ENCODE data around the gene PRSS21. TPM values are rescaled to one million over a fixed set of nuclear protein-coding genes. Genes with fewer than 3 reads are reported as not detected.

Gene PRSS21
- total and polyA plus RNA-seq, 10 of the 15 experiments (the other 5 are each of a cell fraction or from before 2014, with no cell fraction given): 5.3 to 73.4 (median 40.1) TPM; not detected in 1

GRCh38 chr16:2826591-2827373 lies 9.7 kb downstream of the PRSS21 start:
- no peak for ATAC-seq
- ChIA-PET CTCF (no interaction called here), SMC1A (ENCODE audit: uncharacterized antibody, unreplicated experiment) (no interaction called here), POLR2A (no interaction called here), RAD21 (ENCODE audit: unreplicated experiment) (no interaction called here)
- Histone ChIP-seq H3K9me3 (replicated peaks; ENCODE audit: control insufficient read depth, insufficient read depth, low read length) (no peaks in the 10 kb centered on the region), H2AFZ (ENCODE audit: control insufficient read depth, low read depth, low read length) (no peak overlapping the region), H4K20me1 (ENCODE audit: control insufficient read depth, insufficient read depth) (no peaks in the 10 kb centered on the region), H3K27ac (ENCODE audit: control insufficient read depth, insufficient read depth) (no peak overlapping the region), H3K4me2 (ENCODE audit: control insufficient read depth, insufficient read depth) (no peak overlapping the region), H3K27me3 (replicated peaks in 1 of 2; ENCODE audit: control insufficient read depth in 2 of 2, insufficient read depth in 2 of 2, low read length in 1 of 2) (no peaks in the 10 kb centered on the region), H3K9ac (ENCODE audit: control insufficient read depth, insufficient read depth, low read length) (no peak overlapping the region), H3K4me1 (ENCODE audit: control insufficient read depth, insufficient read depth, low read length) (peaks cover 4% of the 10 kb centered on the region; the same call in 1 of the 2 replicates), H3K36me3 (ENCODE audit: control insufficient read depth in 2 of 2, insufficient read depth in 2 of 2, low read length in 1 of 2) (no peaks in the 10 kb centered on the region), H3K79me2 (ENCODE audit: control insufficient read depth, insufficient read depth, low read length) (no peaks in the 10 kb centered on the region), H3K4me3 (no peak overlapping the region)
- TF ChIP-seq E2F4 (IDR thresholded peaks at IDR 0.05; ENCODE audit: low read depth, low read length): no peak
- TF ChIP-seq MTA3 (IDR thresholded peaks at IDR 0.05; ENCODE audit: borderline replicate concordance, low read length): no peak
- no peak for TF ChIP-seq SIX5 (IDR thresholded peaks at IDR 0.05; ENCODE audit: low read depth, low read length, severe bottlenecking)
- no peak for TF ChIP-seq YY1 (IDR thresholded peaks at IDR 0.05; ENCODE audit: low read depth, low read length)
- TF ChIP-seq POLR2AphosphoS2 (IDR thresholded peaks at IDR 0.05; ENCODE audit: low read depth, low read length): no peak
- TF ChIP-seq EGR1 (IDR thresholded peaks at IDR 0.05; ENCODE audit: borderline replicate concordance in 1 of 2, low read depth in 2 of 2, low read length in 2 of 2): no peak
- TF ChIP-seq LARP7 (IDR thresholded peaks at IDR 0.05): no peak
- TF ChIP-seq POLR2A (IDR thresholded peaks at IDR 0.05; ENCODE audit: low read depth, low read length): no peak
- no peak for TF ChIP-seq SMAD5 (IDR thresholded peaks at IDR 0.05; ENCODE audit: low read depth)
- no peak for TF ChIP-seq HDGF (IDR thresholded peaks at IDR 0.05)
- no peak for TF ChIP-seq NR2F1 (conservative IDR thresholded peaks at IDR 0.05)
- TF ChIP-seq NBN (IDR thresholded peaks at IDR 0.05): no peak
- no peak for TF ChIP-seq MYC (IDR thresholded peaks at IDR 0.05; ENCODE audit: insufficient read depth, insufficient read length, insufficient replicate concordance, low read length, severe bottlenecking)
- TF ChIP-seq SKIL (IDR thresholded peaks at IDR 0.05; ENCODE audit: low read depth, poor library complexity, severe bottlenecking): no peak
- 49% methylated on average over 19 of the region's 19 CpGs for WGBS (ENCODE audit: insufficient coverage, insufficient replicate concordance, low lambda C conversion rate, missing lambda C conversion rate)
- FAIRE-seq: no peak
- in situ Hi-C loops (cut with MboI): no loop called here
- no TSS peak for BruUV-seq (replicated peaks)
- no peak for DNase-seq (ENCODE audit: low read depth, low spot score)
- intact Hi-C loops (cut with micrococcal nuclease; ENCODE audit: unreplicated experiment): no loop called here

Measured in GM12878 (cell line).